Kidney (tissue), 14 donors: ENCODE data around the gene SAMD15. TPM values are rescaled to one million over a fixed set of nuclear protein-coding genes. Genes with fewer than 3 reads are reported as not detected.
"Not testable (repeated sequence)": the region's sequence is repeated elsewhere in the genome, so short reads cannot be mapped to it uniquely, and the experiment has no call there.

Experiments
- DNase-seq, 5 donors: peaks; one replicate each; pipeline ENCODE4 v3.0.0-alpha.2; 2013 to 2020
- FAIRE-seq: peaks from 2 replicates; lab custom pipeline; 2012; peaks lifted over from hg19 to GRCh38; lab: Jason Lieb, UNC
- H3K27ac ChIP-seq, 2 donors: one replicate each; pipeline ENCODE4 v1.7.0; 2013; ENCODE audit warnings: low read depth in 2 of 2, low read length in 2 of 2, inconsistent platforms in 1 of 2
- H3K27me3 ChIP-seq: one replicate; pipeline ENCODE4 v1.7.1; 2013; ENCODE audit warnings: low read length, inconsistent platforms; ENCODE audit not compliant: control insufficient read depth, insufficient read depth
- H3K36me3 ChIP-seq, 3 donors: one replicate each; pipeline versions ENCODE4 v1.7.0 to v1.7.1; 2013; ENCODE audit warnings: low read length in 3 of 3, control low read depth in 1 of 3, inconsistent platforms in 1 of 3; ENCODE audit not compliant: insufficient read depth in 3 of 3, control insufficient read depth in 2 of 3
- H3K4me1 ChIP-seq, 3 donors: one replicate each; pipeline versions ENCODE4 v1.7.0 to v1.7.1; 2013; ENCODE audit warnings: low read length in 3 of 3, inconsistent platforms in 1 of 3, low read depth in 1 of 3; ENCODE audit not compliant: control insufficient read depth in 2 of 3, insufficient read depth in 2 of 3
- H3K4me3 ChIP-seq, 3 donors: one replicate each; pipeline versions ENCODE4 v1.7.0 to v1.8.1; 2013; ENCODE audit warnings: low read length in 3 of 3, control low read depth in 1 of 3, inconsistent platforms in 1 of 3
- H3K9ac ChIP-seq, 3 donors: one replicate each; pipeline versions ENCODE4 v1.7.0 to v1.7.1; 2013; ENCODE audit warnings: low read length in 3 of 3, control low read depth in 1 of 3, inconsistent platforms in 1 of 3
- H3K9me3 ChIP-seq, 3 donors: one replicate each; pipeline versions ENCODE4 v1.7.0 to v1.7.1; 2013; ENCODE audit warnings: low read length in 3 of 3, control low read depth in 1 of 3, inconsistent platforms in 1 of 3; ENCODE audit not compliant: control insufficient read depth in 2 of 3, insufficient read depth in 1 of 3
- intact Hi-C: fragments of 100-400 bp; cut with DNase I; formaldehyde crosslinking; loops from one replicate; pipeline ENCODE4 v1.11.1; 2022
- polyA plus RNA-seq: library from polyadenylated mRNA; stranded (reverse); fragments of 350-450 nt; fragmentation: Illumina TruSeq; extraction: RNeasy Lipid Tissue Mini Kit (QIAGEN cat#74804); gene quantifications from one replicate; pipeline ENCODE4 v1.2.3, GENCODE V29; 2014; ENCODE audit warnings: low read depth, low replicate concordance; ENCODE audit not compliant: insufficient read depth
- total RNA-seq: library from RNA; stranded (reverse); fragmentation: NEBNext Ultra II Directional; extraction: Animal tissue kit (Norgen Biotek cat#: 25700); gene quantifications from one replicate; pipeline ENCODE4 v1.2.1, GENCODE V29; 2021
- TF ChIP-seq, protein P1 (sequence below): IDR thresholded peaks from 3 replicates; pipeline ENCODE4 v1.5.1; 2012; ENCODE audit warnings: mild to moderate bottlenecking, moderate library complexity, borderline replicate concordance; ENCODE audit not compliant: insufficient read depth; ENCODE audit errors: extremely low read depth
- donor health status: control.
- donor health status: control.
- donor health status: control.
- donor health status: control.
- donor health status: control.
- donor health status: DM: yes; HTN: yes; CAD: no.
- donor health status: Normal renal cell carcinoma (clear cell type).

SAMD15 gene
- total and polyA plus RNA-seq, 2 donors from 2014 or later, result 1.8 to 6.2 TPM

DNA sequence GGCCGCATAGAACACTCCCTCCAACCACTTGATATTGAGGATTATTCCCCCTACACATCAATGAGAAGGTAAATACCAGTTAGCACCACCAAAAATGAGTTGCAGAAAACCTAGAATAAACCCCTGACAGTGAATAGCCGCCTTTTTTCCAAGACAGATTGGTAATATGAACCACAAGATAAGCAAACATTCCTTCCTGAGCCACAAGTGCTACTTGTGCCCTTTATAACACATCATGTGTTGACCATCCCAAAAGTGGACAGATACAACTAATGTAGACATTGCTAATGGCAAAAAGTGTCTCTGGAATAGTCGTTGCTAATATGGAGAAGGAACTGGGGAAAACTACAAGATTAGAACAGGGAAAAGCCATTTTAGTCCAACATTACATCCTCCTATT is 28.9 kb downstream of the SAMD15 start:
- Histone ChIP-seq H3K9ac (no peak overlapping the region), H3K27ac (no peak overlapping the region), H3K9me3 (no peaks in the 10 kb centered on the region), H3K4me3 (no peak overlapping the region), H3K36me3 (peaks cover 0 to 2% (median 0%) of the 10 kb centered on the region in 3 donors), H3K4me1 (no peaks in the 10 kb centered on the region), H3K27me3 (no peaks in the 10 kb centered on the region)
- intact Hi-C loops, result no loop called here
- no peak for FAIRE-seq
- no peak for DNase-seq
- TF ChIP-seq, protein P1, sequence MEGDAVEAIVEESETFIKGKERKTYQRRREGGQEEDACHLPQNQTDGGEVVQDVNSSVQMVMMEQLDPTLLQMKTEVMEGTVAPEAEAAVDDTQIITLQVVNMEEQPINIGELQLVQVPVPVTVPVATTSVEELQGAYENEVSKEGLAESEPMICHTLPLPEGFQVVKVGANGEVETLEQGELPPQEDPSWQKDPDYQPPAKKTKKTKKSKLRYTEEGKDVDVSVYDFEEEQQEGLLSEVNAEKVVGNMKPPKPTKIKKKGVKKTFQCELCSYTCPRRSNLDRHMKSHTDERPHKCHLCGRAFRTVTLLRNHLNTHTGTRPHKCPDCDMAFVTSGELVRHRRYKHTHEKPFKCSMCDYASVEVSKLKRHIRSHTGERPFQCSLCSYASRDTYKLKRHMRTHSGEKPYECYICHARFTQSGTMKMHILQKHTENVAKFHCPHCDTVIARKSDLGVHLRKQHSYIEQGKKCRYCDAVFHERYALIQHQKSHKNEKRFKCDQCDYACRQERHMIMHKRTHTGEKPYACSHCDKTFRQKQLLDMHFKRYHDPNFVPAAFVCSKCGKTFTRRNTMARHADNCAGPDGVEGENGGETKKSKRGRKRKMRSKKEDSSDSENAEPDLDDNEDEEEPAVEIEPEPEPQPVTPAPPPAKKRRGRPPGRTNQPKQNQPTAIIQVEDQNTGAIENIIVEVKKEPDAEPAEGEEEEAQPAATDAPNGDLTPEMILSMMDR, result no peak

DNA sequence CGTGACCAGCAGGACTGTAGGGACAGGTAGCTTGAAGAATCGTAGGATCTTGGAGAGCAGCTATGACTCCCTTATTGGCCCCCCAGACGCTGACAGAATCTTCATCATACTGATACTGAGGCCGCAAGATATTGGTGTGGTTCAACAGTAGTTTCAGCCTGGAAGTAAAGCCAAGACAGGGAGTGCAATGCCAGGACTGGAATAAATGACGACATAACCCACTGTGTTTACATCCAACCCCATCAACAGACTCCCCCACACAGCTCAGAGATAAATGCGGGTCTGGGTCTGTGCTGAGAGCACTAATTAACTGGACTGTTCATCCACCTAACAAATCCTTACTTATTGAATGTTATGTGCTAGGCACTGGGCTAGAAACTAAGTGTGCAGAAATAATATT is 29.5 kb downstream of the SAMD15 start:
- DNase-seq (peak in 1 of 5 donors; percentile 10), FAIRE-seq (no peak)
- Histone ChIP-seq H3K36me3 (peaks cover 0 to 2% (median 0%) of the 10 kb centered on the region in 3 donors), H3K27ac (no peak overlapping the region), H3K27me3 (no peaks in the 10 kb centered on the region), H3K9me3 (no peaks in the 10 kb centered on the region), H3K9ac (no peak overlapping the region), H3K4me1 (no peaks in the 10 kb centered on the region), H3K4me3 (no peak overlapping the region)
- intact Hi-C loops, result no loop called here
- TF ChIP-seq, protein P1, result no peak

DNA sequence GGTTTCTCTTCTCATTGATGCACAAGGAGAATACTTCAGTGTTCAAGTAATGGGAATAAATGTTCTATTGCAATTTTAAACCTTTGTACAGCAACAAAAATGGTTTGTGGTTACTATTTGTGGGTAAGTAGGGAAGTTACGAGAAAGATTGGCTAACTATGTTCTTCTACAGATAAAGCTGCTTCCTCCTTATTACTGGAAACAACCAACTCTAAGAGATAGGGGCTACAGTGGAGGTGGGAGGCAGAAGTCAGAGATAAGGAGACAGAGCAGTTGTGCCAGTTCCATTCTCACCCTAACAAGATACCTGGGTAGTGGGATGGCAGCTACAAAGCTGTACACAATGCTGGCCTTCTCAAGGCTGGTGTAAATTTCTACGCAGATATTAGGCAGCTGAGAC is 30.0 kb downstream of the SAMD15 start:
- intact Hi-C loops, result no loop called here
- Histone ChIP-seq H3K27ac (no peak overlapping the region), H3K27me3 (no peaks in the 10 kb centered on the region), H3K9ac (no peak overlapping the region), H3K4me1 (no peaks in the 10 kb centered on the region), H3K4me3 (no peak overlapping the region), H3K36me3 (peaks cover 0 to 2% (median 0%) of the 10 kb centered on the region in 3 donors), H3K9me3 (no peaks in the 10 kb centered on the region)
- TF ChIP-seq, protein P1, result no peak
- no peak for DNase-seq
- FAIRE-seq, result no peak

DNA sequence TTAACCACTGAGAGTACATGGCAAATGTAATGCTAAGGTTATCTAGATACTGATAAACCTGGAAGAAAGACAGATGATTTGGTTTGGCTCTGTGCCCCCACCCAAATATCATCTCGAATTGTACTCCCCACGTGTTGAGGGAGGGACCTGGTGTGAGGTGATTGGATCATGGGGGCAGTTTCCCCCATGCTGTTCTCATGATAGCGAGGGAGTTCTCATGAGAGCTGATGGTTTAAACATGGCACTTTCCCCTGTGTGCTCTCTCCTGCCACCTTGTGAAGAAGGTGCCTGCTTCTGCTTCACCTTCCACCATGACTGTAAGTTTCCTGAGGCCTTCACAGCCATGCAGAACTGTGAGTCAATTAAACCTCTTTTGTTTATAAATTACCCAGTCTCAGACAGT is 32.0 kb downstream of the SAMD15 start:
- no peak overlapping the region for H3K4me3 ChIP-seq
- H3K9ac ChIP-seq, result no peak overlapping the region
- no peak overlapping the region for H3K27ac ChIP-seq
- DNase-seq (no peak), FAIRE-seq (no peak)
- H3K27me3 ChIP-seq, result no peaks in the 10 kb centered on the region
- H3K36me3 ChIP-seq, result peaks cover 0 to 2% (median 0%) of the 10 kb centered on the region in 3 donors
- no peaks in the 10 kb centered on the region for H3K4me1 ChIP-seq
- TF ChIP-seq, protein P1, result no peak
- intact Hi-C loops, result no loop called here
- no peaks in the 10 kb centered on the region for H3K9me3 ChIP-seq

DNA sequence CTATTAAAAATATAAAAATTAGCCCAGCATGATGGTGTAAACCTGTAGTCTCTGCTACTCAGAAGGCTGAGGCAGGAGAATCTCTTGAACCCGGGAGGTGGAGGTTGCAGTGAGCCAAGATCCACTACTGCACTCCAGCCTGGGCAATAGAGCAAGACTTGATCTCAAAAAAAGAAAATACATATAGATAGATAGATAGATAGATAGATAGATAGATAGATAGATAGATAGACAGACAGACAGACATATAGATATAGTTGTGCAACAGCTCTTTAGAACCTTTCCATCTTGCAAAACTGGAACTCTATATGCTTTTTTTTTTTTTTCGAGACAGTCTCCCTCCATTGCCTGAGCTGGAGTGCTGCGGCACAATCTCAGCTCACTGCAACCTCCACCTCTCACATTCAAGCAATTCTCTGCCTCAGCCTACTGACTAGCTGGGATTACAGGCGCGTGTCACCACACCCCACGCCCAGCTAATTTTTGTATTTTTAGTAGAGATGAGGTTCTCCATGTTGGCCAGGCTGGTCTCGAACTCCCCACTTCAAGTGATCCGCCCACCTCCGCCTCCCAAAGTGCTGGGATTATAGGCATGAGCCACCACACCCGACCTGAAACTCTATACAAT is 38.3 kb downstream of the SAMD15 start:
- H3K4me3 ChIP-seq, H3K27ac ChIP-seq, H3K4me1 ChIP-seq, DNase-seq, FAIRE-seq, intact Hi-C loops, H3K9ac ChIP-seq, H3K27me3 ChIP-seq, H3K36me3 ChIP-seq: not testable (repeated sequence)
- H3K9me3 ChIP-seq, result peaks cover 0 to 12% (median 0%) of the 10 kb centered on the region in 3 donors
